H9 (cell line): Measurements from ENCODE around the gene TLE4. TPM values are rescaled to one million over a fixed set of nuclear protein-coding genes. Genes with fewer than 3 reads are reported as not detected.

Source experiments
- DNase-seq: peaks from one replicate; pipeline ENCODE4 v3.0.0-alpha.2; 2017
- H2AFZ ChIP-seq: one replicate; pipeline ENCODE4 v1.6.1; 2013; ENCODE audit warnings: mild to moderate bottlenecking, low read length, control low read depth, moderate library complexity
- H2AK5ac ChIP-seq: 2 replicates; pipeline ENCODE4 v1.6.1; 2013; ENCODE audit warnings: low read length, control low read depth, mixed read lengths; ENCODE audit not compliant: insufficient read length
- H2BK120ac ChIP-seq: one replicate; pipeline ENCODE4 v1.6.1; 2013; ENCODE audit warnings: low read depth, mild to moderate bottlenecking, low read length, control low read depth, inconsistent platforms; ENCODE audit not compliant: poor library complexity, severe bottlenecking
- H2BK12ac ChIP-seq: 2 replicates; pipeline ENCODE4 v1.6.1; 2013; ENCODE audit warnings: low read length, control low read depth, mixed read lengths, low read depth; ENCODE audit not compliant: insufficient read length
- H2BK15ac ChIP-seq: 2 replicates; pipeline ENCODE4 v1.6.1; 2013; ENCODE audit warnings: low read depth, low read length, control low read depth
- H2BK20ac ChIP-seq: one replicate; pipeline ENCODE4 v1.6.1; 2013; ENCODE audit warnings: low read depth, mild to moderate bottlenecking, low read length, control low read depth, inconsistent platforms; ENCODE audit not compliant: poor library complexity, severe bottlenecking
- H2BK5ac ChIP-seq: 2 replicates; pipeline ENCODE4 v1.6.1; 2013; ENCODE audit warnings: low read length, control low read depth, mixed read lengths; ENCODE audit not compliant: insufficient read length
- H3K14ac ChIP-seq: 2 replicates; pipeline ENCODE4 v1.6.1; 2013; ENCODE audit warnings: low read length, control low read depth; ENCODE audit not compliant: insufficient read depth
- H3K18ac ChIP-seq: 2 replicates; pipeline ENCODE4 v1.6.1; 2013; ENCODE audit warnings: low read depth, mild to moderate bottlenecking, mixed read lengths, low read length, control low read depth; ENCODE audit not compliant: insufficient read length
- H3K23ac ChIP-seq: 2 replicates; pipeline ENCODE4 v1.6.1; 2013; ENCODE audit warnings: low read length, control low read depth, mixed read lengths, low read depth; ENCODE audit not compliant: insufficient read length
- H3K23me2 ChIP-seq: 2 replicates; pipeline ENCODE4 v1.6.1; 2013; ENCODE audit warnings: low read depth, mild to moderate bottlenecking, mixed read lengths, low read length, control low read depth; ENCODE audit not compliant: insufficient read length, poor library complexity, severe bottlenecking
- H3K27ac ChIP-seq: 2 replicates; pipeline ENCODE4 v1.5.1; 2013; ENCODE audit warnings: low read length, control low read depth, mixed read lengths, low read depth; ENCODE audit not compliant: insufficient read length
- H3K27me3 ChIP-seq: 2 replicates; pipeline ENCODE4 v1.6.1; 2013; ENCODE audit warnings: low read length, control low read depth, inconsistent platforms; ENCODE audit not compliant: insufficient read depth
- H3K4ac ChIP-seq: 2 replicates; pipeline ENCODE4 v1.6.1; 2013; ENCODE audit warnings: low read depth, mild to moderate bottlenecking, control low read depth, inconsistent platforms, low read length, moderate library complexity
- H3K4me1 ChIP-seq: 2 replicates; pipeline ENCODE4 v1.6.1; 2013; ENCODE audit warnings: low read length, control low read depth, inconsistent platforms; ENCODE audit not compliant: insufficient read depth
- H3K4me2 ChIP-seq: 2 replicates; pipeline ENCODE4 v1.6.1; 2013; ENCODE audit warnings: low read length, control low read depth, mixed read lengths; ENCODE audit not compliant: insufficient read length, insufficient read depth
- H3K56ac ChIP-seq: 2 replicates; pipeline ENCODE4 v1.6.1; 2013; ENCODE audit warnings: low read depth, mild to moderate bottlenecking, mixed read lengths, low read length, control low read depth; ENCODE audit not compliant: insufficient read length
- H3K79me1 ChIP-seq: 2 replicates; pipeline ENCODE4 v1.6.1; 2013; ENCODE audit warnings: low read depth, mild to moderate bottlenecking, moderate library complexity, low read length, control low read depth, inconsistent platforms; ENCODE audit not compliant: insufficient read depth, poor library complexity, severe bottlenecking
- H3K79me2 ChIP-seq: 2 replicates; pipeline ENCODE4 v1.6.1; 2013; ENCODE audit warnings: low read length, control low read depth, inconsistent platforms; ENCODE audit not compliant: insufficient read depth
- H3K9ac ChIP-seq: 2 replicates; pipeline ENCODE4 v1.6.1; 2013; ENCODE audit warnings: low read length, control low read depth, mixed read lengths; ENCODE audit not compliant: insufficient read length; ENCODE audit errors: extremely low read depth
- H3K9me3 ChIP-seq: one replicate; pipeline ENCODE4 v1.6.1; 2013; ENCODE audit warnings: low read depth, low read length, inconsistent platforms; ENCODE audit not compliant: control insufficient read depth
- H3T11ph ChIP-seq: one replicate; pipeline ENCODE4 v1.6.1; 2013; ENCODE audit warnings: mild to moderate bottlenecking, low read length, control low read depth, inconsistent platforms
- H4K20me1 ChIP-seq: one replicate; pipeline ENCODE4 v1.6.1; 2013; ENCODE audit not compliant: control insufficient read depth, insufficient read length, insufficient read depth
- H4K5ac ChIP-seq: 2 replicates; pipeline ENCODE4 v1.6.1; 2013; ENCODE audit warnings: low read depth, mild to moderate bottlenecking, mixed read lengths, low read length, control low read depth; ENCODE audit not compliant: insufficient read length
- H4K8ac ChIP-seq: replicated peaks from 2 replicates; pipeline ENCODE4 v1.6.1; 2013; ENCODE audit warnings: low read length, control low read depth, mixed read lengths, low read depth; ENCODE audit not compliant: insufficient read length
- H4K91ac ChIP-seq: 2 replicates; pipeline ENCODE4 v1.6.1; 2013; ENCODE audit warnings: low read depth, mild to moderate bottlenecking, moderate library complexity, mixed read lengths, low read length, control low read depth; ENCODE audit not compliant: insufficient read length
- H3K27ac Mint-ChIP-seq, 3 experiments: 2 replicates in 2 of 3; 3 replicates in 1 of 3; pipeline ENCODE4 v1.8.0; 2020 to 2021; ENCODE audit warnings: mixed read lengths in 3 of 3, mild to moderate bottlenecking in 1 of 3, moderate library complexity in 1 of 3
- H3K27me3 Mint-ChIP-seq: 2 replicates; pipeline ENCODE4 v1.8.0; 2021; ENCODE audit warnings: low read depth, mild to moderate bottlenecking, moderate library complexity, mixed read lengths
- H3K36me3 Mint-ChIP-seq, 3 experiments: 2 replicates in 2 of 3; 3 replicates in 1 of 3; pipeline ENCODE4 v1.8.0; 2020 to 2021; ENCODE audit warnings: low read depth in 3 of 3, mixed read lengths in 3 of 3; ENCODE audit not compliant: insufficient read depth in 1 of 3
- H3K4me1 Mint-ChIP-seq, 2 experiments: 2 replicates each; pipeline ENCODE4 v1.8.0; 2020; ENCODE audit warnings: mixed read lengths in 2 of 2
- H3K4me3 Mint-ChIP-seq, 2 experiments: 2 replicates in 1 of 2; 3 replicates in 1 of 2; pipeline ENCODE4 v1.8.0; 2020 to 2021; ENCODE audit warnings: mild to moderate bottlenecking in 2 of 2, mixed read lengths in 2 of 2, moderate library complexity in 1 of 2
- H3K9me3 Mint-ChIP-seq, 2 experiments: 2 replicates in 1 of 2; 3 replicates in 1 of 2; pipeline ENCODE4 v1.8.0; 2020; ENCODE audit warnings: mild to moderate bottlenecking in 2 of 2, mixed read lengths in 2 of 2, moderate library complexity in 1 of 2
- WGBS: extraction: QIAGEN DNeasy Blood & Tissue Kit; methylation state at CpG from one replicate; pipeline ENCODE4 v1.1.7; 2013; ENCODE audit warnings: missing lambda C conversion rate, low lambda C conversion rate, mixed read lengths; ENCODE audit not compliant: insufficient read length; ENCODE audit errors: extremely low coverage; 5-methylcytosine and 5-hydroxymethylcytosine counted together
- total RNA-seq: library from RNA; stranded (reverse); gene quantifications from 2 replicates; pipeline ENCODE4 v1.2.1, GENCODE V29; 2021
- TF ChIP-seq, protein P1 (sequence below): fragments of 200-600 bp; sonication (generic); conservative IDR thresholded peaks from 3 replicates; pipeline ENCODE4 v1.8.0; 2021; ENCODE audit warnings: antibody characterized with exemption, mild to moderate bottlenecking

The TLE4 gene
- total RNA-seq, 1 experiment from 2014 or later = 35.1 TPM

DNA sequence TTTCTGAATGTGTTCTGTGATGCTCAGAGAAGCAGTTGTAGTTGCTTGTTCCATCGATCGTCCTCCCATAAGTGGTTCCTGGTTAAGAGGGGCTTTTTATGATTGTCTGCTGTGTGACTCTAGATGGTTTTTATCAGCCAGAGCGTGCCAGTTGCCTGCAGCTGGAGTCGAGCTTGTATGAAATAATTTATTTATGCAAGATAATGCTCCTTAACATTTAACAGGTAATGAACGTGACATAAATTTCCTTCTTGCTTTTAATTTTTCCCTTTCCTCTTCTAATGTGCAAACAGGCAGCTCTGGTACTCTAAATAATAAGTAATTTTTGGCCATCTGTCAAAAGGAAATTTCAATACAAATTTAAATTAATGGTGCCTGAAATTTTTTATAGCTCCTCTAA is 84.4 kb downstream of the TLE4 start:
- Histone ChIP-seq H3K4me1 (peaks cover 4% of the 10 kb centered on the region; the same call in 1 of the 2 replicates), H3K23ac (no peak overlapping the region), H3K18ac (no peak overlapping the region), H2BK20ac (no peak overlapping the region), H3K4ac (no peak overlapping the region), H3T11ph (no peak overlapping the region), H3K4me2 (no peak overlapping the region), H4K5ac (no peak overlapping the region), H3K27me3 (no peaks in the 10 kb centered on the region), H2BK5ac (no peak overlapping the region), H3K9me3 (no peaks in the 10 kb centered on the region), H3K27ac (no peak overlapping the region), H2BK12ac (no peak overlapping the region), H3K79me1 (no peaks in the 10 kb centered on the region), H3K56ac (no peak overlapping the region), H2BK15ac (no peak overlapping the region), H3K14ac (no peak overlapping the region), H2AK5ac (no peak overlapping the region), H3K23me2 (no peaks in the 10 kb centered on the region), H3K79me2 (no peaks in the 10 kb centered on the region), H4K91ac (no peak overlapping the region), H3K9ac (no peak overlapping the region), H2AFZ (no peak overlapping the region), H2BK120ac (no peak overlapping the region), H4K8ac (no peak overlapping the region), H4K20me1 (no peaks in the 10 kb centered on the region)
- Mint-ChIP-seq H3K27ac (no peak overlapping the region), H3K27me3 (no peaks in the 10 kb centered on the region), H3K9me3 (no peaks in the 10 kb centered on the region), H3K4me3 (no peak overlapping the region), H3K4me1 (peaks cover 18 to 21% of the 10 kb centered on the region in 2 experiments), H3K36me3 (peaks cover 0 to 27% (median 8%) of the 10 kb centered on the region in 3 experiments; a peak in 6 of 7 replicates)
- TF ChIP-seq, protein P1, sequence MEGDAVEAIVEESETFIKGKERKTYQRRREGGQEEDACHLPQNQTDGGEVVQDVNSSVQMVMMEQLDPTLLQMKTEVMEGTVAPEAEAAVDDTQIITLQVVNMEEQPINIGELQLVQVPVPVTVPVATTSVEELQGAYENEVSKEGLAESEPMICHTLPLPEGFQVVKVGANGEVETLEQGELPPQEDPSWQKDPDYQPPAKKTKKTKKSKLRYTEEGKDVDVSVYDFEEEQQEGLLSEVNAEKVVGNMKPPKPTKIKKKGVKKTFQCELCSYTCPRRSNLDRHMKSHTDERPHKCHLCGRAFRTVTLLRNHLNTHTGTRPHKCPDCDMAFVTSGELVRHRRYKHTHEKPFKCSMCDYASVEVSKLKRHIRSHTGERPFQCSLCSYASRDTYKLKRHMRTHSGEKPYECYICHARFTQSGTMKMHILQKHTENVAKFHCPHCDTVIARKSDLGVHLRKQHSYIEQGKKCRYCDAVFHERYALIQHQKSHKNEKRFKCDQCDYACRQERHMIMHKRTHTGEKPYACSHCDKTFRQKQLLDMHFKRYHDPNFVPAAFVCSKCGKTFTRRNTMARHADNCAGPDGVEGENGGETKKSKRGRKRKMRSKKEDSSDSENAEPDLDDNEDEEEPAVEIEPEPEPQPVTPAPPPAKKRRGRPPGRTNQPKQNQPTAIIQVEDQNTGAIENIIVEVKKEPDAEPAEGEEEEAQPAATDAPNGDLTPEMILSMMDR = no peak
- DNase-seq = no peak
- no CpG with 5 or more reads among the region's 5 CpGs for WGBS
